Hematopoietic multipotent progenitor cell (in vitro differentiated cells): ENCODE data around the gene FLT4. TPM values are rescaled to one million over a fixed set of nuclear protein-coding genes. Genes with fewer than 3 reads are reported as not detected.

Experiments
- DNase-seq, 3 donors: peaks; one replicate each; pipeline ENCODE4 v3.0.0-alpha.2; 2011 to 2015; ENCODE audit warnings: low read depth in 2 of 3, low spot score in 2 of 3
- total RNA-seq: library from RNA; depleted of rRNA; stranded (reverse); fragments of >200 nt; gene quantifications from one replicate; pipeline ENCODE4 v1.2.3, GENCODE V29; 2012

FLT4 gene
- total RNA-seq, 1 donor, result 0.27 TPM

GRCh38 chr5:180611140-180611850, 38.1 kb downstream of the FLT4 start:
- DNase-seq, result no peak

GRCh38 chr5:180609817-180610550, 39.4 kb downstream of the FLT4 start:
- DNase-seq, result no peak

- DNase-seq, result no peak
Observed at GRCh38 chr5:180609386-180609785, 40.0 kb downstream of the FLT4 start.

- DNase-seq, result no peak
Observed at GRCh38 chr5:180608572-180609310, 40.7 kb downstream of the FLT4 start.

GRCh38 chr5:180607861-180608571, 41.4 kb downstream of the FLT4 start:
- no peak for DNase-seq

GRCh38 chr5:180606215-180606785, 43.1 kb downstream of the FLT4 start:
- no peak for DNase-seq

GRCh38 chr5:180605554-180606214, 43.7 kb downstream of the FLT4 start:
- DNase-seq, result peak; percentile 21 to 70 (median 42)

GRCh38 chr5:180604271-180604670, 45.1 kb downstream of the FLT4 start:
- DNase-seq, result no peak

- no peak for DNase-seq
Observed at GRCh38 chr5:180603076-180603594, 46.3 kb downstream of the FLT4 start.

- no peak for DNase-seq
Observed at GRCh38 chr5:180602481-180603075, 46.8 kb downstream of the FLT4 start.

- DNase-seq, result no peak
Observed at GRCh38 chr5:180601591-180602480, 47.6 kb downstream of the FLT4 start.

GRCh38 chr5:180600554-180601041, 48.8 kb downstream of the FLT4 start:
- DNase-seq, result no peak

- DNase-seq, result no peak
Observed at GRCh38 chr5:180599981-180600553, 49.3 kb downstream of the FLT4 start.

GRCh38 chr5:180599590-180599914, 49.8 kb downstream of the FLT4 start:
- DNase-seq, result no peak

GRCh38 chr5:180598797-180599589, 50.4 kb downstream of the FLT4 start:
- no peak for DNase-seq

GRCh38 chr5:180598316-180598701, 51.1 kb downstream of the FLT4 start:
- no peak for DNase-seq

- no peak for DNase-seq
Observed at GRCh38 chr5:180596668-180597231, 52.6 kb downstream of the FLT4 start.
